Measurements from ENCODE around the gene PARP3. TPM values are rescaled to one million over a fixed set of nuclear protein-coding genes. Genes with fewer than 3 reads are reported as not detected.

PARP3 gene
- total RNA-seq, 1 donor from 2014 or later, result 4.8 TPM

DNA sequence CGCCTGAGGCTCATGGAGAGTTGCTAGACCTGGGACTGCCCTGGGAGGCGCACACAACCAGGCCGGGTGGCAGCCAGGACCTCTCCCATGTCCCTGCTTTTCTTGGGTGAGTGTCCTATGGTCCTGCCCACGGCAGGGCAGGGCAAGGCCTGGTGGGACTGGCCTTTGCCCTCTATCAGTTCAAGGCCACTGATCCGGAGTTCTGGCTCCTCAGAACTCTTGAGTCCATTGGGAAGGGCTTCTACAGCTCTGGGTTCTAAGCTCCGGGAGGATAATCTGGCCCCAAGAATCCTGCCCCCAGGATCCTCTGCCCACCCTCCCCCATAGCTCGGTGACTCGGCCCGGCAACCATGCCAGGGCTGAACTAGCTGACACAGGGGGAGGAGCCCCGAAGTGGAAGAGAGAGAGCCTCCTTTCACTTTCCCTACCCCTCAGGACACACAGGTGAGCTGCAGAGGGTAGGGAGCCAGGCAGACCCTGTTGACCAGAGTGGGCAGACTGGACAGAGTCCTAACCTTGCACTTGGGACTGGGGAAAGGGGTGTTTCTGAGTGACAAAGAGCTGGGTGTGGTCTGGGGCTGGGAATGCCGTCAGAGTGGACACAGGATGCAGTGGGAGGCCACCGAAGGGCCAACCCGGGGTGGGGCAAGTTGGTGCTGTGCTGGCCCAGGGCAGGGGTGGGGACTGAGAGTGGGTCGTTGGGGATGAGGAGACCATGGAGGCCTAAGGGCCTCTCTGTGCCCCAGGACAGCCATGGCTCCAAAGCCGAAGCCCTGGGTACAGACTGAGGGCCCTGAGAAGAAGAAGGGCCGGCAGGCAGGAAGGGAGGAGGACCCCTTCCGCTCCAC, 664 bp downstream of the PARP3 start:
- Histone ChIP-seq H3K79me2 (ENCODE audit: insufficient read depth, low read length) (peaks cover 38% of the 10 kb centered on the region), H4K20me1 (ENCODE audit: insufficient read depth, low read length) (peaks cover 30% of the 10 kb centered on the region), H3K27me3 (ENCODE audit: insufficient read depth, low read length) (no peaks in the 10 kb centered on the region), H3K36me3 (ENCODE audit: insufficient read depth, low read length) (no peaks in the 10 kb centered on the region), H3K27ac (ENCODE audit: low read depth, low read length) (peak overlapping the region; percentile 73), H2AFZ (ENCODE audit: low read depth, low read length) (peak overlapping the region; percentile 98), H3K4me2 (ENCODE audit: low read length) (peak overlapping the region; percentile 88), H3K4me3 (ENCODE audit: insufficient read depth, low read depth, low read length) (peak overlapping the region; percentile 50), H3K4me1 (ENCODE audit: insufficient read depth, low read length) (peaks cover 21% of the 10 kb centered on the region), H3K9ac (ENCODE audit: low read length) (peak overlapping the region; percentile 82), H3K9me3 (ENCODE audit: insufficient read depth, low read depth, low read length) (no peaks in the 10 kb centered on the region)
- DNase-seq (ENCODE audit: low read depth) (peak; percentile 25), FAIRE-seq (no peak)
- H3K27ac Mint-ChIP-seq (ENCODE audit: unreplicated experiment), result peak overlapping the region; percentile 34
- H3K36me3 Mint-ChIP-seq (ENCODE audit: low read depth, unreplicated experiment), result peaks cover 10% of the 10 kb centered on the region
- peaks cover 3% of the 10 kb centered on the region for H3K9me3 Mint-ChIP-seq (ENCODE audit: unreplicated experiment)
- peaks cover 27% of the 10 kb centered on the region for H3K27me3 Mint-ChIP-seq (ENCODE audit: low read depth, unreplicated experiment)
- TF ChIP-seq, protein P1, sequence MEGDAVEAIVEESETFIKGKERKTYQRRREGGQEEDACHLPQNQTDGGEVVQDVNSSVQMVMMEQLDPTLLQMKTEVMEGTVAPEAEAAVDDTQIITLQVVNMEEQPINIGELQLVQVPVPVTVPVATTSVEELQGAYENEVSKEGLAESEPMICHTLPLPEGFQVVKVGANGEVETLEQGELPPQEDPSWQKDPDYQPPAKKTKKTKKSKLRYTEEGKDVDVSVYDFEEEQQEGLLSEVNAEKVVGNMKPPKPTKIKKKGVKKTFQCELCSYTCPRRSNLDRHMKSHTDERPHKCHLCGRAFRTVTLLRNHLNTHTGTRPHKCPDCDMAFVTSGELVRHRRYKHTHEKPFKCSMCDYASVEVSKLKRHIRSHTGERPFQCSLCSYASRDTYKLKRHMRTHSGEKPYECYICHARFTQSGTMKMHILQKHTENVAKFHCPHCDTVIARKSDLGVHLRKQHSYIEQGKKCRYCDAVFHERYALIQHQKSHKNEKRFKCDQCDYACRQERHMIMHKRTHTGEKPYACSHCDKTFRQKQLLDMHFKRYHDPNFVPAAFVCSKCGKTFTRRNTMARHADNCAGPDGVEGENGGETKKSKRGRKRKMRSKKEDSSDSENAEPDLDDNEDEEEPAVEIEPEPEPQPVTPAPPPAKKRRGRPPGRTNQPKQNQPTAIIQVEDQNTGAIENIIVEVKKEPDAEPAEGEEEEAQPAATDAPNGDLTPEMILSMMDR (IDR thresholded peaks at IDR 0.05; ENCODE audit: insufficient read depth, low read depth, low read length), result no peak
- no peak for TF ChIP-seq EZH2 (IDR thresholded peaks at IDR 0.05; ENCODE audit: insufficient read depth, low read length)
- peaks cover 6% of the 10 kb centered on the region for H3K4me1 Mint-ChIP-seq (ENCODE audit: low read depth, unreplicated experiment)
- peak overlapping the region; percentile 89 for H3K4me3 Mint-ChIP-seq (ENCODE audit: unreplicated experiment)

DNA sequence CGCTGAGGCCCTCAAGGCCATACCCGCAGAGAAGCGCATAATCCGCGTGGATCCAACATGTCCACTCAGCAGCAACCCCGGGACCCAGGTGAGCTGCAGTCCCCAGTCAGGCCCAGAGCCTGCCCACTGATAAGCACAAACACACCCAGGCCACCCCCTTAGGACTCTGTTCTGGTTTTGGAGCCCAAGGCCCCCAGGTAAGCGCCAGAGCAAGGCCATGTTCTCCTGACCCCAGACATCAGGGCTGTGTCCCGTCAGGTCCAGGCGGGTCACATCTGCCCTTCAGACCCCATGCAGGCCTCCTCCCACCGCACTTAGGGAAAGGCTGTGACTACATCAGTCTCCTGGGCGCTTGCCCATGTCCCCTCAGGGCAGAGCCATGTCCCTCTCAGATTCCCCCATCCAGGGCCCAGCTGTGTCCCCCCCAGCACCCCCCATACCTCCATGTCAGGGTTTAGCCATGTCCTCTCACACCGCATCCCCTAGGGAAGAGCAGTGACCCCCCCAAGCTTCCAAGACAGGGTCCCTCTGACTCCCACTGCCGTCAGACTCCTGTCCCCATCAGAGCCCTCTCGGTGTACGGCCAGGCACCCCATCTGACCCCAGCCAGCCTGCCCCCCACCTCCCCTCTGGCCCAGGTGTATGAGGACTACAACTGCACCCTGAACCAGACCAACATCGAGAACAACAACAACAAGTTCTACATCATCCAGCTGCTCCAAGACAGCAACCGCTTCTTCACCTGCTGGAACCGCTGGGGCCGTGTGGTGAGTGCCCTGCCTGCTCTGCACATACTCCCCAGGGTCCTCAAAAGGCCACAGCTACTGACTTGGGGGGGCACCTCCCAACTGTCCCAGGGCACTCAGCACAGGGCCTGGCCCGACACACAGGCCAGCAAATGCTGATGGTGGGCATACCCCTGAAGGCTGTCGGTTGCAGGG, 1.6 kb downstream of the PARP3 start:
- FAIRE-seq (no peak), DNase-seq (ENCODE audit: low read depth) (no peak)
- H2AFZ ChIP-seq (ENCODE audit: low read depth, low read length), result peak overlapping the region; percentile 85

More for the DNA sequence above, 1.6 kb downstream of the PARP3 start:
- Histone ChIP-seq H3K9me3 (ENCODE audit: insufficient read depth, low read depth, low read length) (no peaks in the 10 kb centered on the region), H3K4me3 (ENCODE audit: insufficient read depth, low read depth, low read length) (no peak overlapping the region), H3K9ac (ENCODE audit: low read length) (no peak overlapping the region), H3K27me3 (ENCODE audit: insufficient read depth, low read length) (no peaks in the 10 kb centered on the region), H3K27ac (ENCODE audit: low read depth, low read length) (no peak overlapping the region), H3K4me1 (ENCODE audit: insufficient read depth, low read length) (peaks cover 21% of the 10 kb centered on the region), H3K4me2 (ENCODE audit: low read length) (peak overlapping the region; percentile 88), H3K36me3 (ENCODE audit: insufficient read depth, low read length) (no peaks in the 10 kb centered on the region), H4K20me1 (ENCODE audit: insufficient read depth, low read length) (peaks cover 22% of the 10 kb centered on the region), H3K79me2 (ENCODE audit: insufficient read depth, low read length) (peaks cover 30% of the 10 kb centered on the region)
- Mint-ChIP-seq H3K36me3 (ENCODE audit: low read depth, unreplicated experiment) (peaks cover 10% of the 10 kb centered on the region), H3K27ac (ENCODE audit: unreplicated experiment) (no peak overlapping the region), H3K9me3 (ENCODE audit: unreplicated experiment) (peaks cover 3% of the 10 kb centered on the region), H3K27me3 (ENCODE audit: low read depth, unreplicated experiment) (peaks cover 31% of the 10 kb centered on the region), H3K4me1 (ENCODE audit: low read depth, unreplicated experiment) (peaks cover 6% of the 10 kb centered on the region), H3K4me3 (ENCODE audit: unreplicated experiment) (peak overlapping the region; percentile 27)
- TF ChIP-seq, protein P1 (IDR thresholded peaks at IDR 0.05; ENCODE audit: insufficient read depth, low read depth, low read length), result no peak
- TF ChIP-seq EZH2 (IDR thresholded peaks at IDR 0.05; ENCODE audit: insufficient read depth, low read length), result no peak

Measured in astrocyte (in vitro differentiated cells and primary cell).